C4-2B (cell line): ENCODE measurements around the gene POLDIP2.

Experiments used
- ZFX ChIP-seq: fragments of 450-650 bp; IDR thresholded peaks from 2 replicates; pipeline ENCODE4 v1.6.1; 2017
- TF ChIP-seq, protein P1 (sequence below): fragments of 450-650 bp; conservative IDR thresholded peaks from 2 replicates; pipeline ENCODE4 v1.5.1; 2017; ENCODE audit warnings: mild to moderate bottlenecking

DNA sequence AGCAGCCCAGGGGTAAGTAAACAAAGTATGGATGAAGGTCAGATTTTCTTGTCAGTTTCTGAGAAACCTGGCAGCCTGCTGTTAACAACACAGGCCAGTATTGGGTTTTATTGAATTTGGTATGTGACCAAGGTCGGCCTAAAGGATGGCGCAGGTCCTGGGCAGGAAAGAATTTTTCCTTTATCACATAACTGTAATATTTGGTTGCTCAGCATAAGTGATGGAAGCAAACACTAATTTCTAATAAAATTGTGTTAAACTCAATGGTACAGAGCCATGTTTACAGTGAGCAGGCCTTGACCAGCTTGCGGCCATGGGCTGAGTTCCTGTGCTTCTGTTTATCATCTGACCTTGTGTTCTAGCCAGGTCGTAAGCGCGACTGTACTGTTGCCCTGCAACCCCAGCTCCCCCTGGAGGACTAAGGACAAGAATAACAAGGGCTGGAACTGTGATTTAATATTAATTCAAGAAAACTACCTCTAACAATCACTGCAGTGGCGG is 10.5 kb downstream of the POLDIP2 start:
- TF ChIP-seq, protein P1, sequence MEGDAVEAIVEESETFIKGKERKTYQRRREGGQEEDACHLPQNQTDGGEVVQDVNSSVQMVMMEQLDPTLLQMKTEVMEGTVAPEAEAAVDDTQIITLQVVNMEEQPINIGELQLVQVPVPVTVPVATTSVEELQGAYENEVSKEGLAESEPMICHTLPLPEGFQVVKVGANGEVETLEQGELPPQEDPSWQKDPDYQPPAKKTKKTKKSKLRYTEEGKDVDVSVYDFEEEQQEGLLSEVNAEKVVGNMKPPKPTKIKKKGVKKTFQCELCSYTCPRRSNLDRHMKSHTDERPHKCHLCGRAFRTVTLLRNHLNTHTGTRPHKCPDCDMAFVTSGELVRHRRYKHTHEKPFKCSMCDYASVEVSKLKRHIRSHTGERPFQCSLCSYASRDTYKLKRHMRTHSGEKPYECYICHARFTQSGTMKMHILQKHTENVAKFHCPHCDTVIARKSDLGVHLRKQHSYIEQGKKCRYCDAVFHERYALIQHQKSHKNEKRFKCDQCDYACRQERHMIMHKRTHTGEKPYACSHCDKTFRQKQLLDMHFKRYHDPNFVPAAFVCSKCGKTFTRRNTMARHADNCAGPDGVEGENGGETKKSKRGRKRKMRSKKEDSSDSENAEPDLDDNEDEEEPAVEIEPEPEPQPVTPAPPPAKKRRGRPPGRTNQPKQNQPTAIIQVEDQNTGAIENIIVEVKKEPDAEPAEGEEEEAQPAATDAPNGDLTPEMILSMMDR, result no peak; the same call in 1 of the 2 replicates
- no peak for TF ChIP-seq ZFX
